T-helper 2 cell treated with Interferon-gamma antibody and Interleukin-4, amounts not matched to agents 5 μg/mL and 100 μg/mL, for 36 hours (primary cell): ENCODE data around the gene RBM38.

Source experiments
- DNase-seq: peaks from one replicate; pipeline ENCODE4 v3.0.0; 2021; ENCODE audit warnings: low spot score
- H3K27ac Mint-ChIP-seq: one replicate; pipeline ENCODE4 v1.8.0; 2021; ENCODE audit warnings: mild to moderate bottlenecking, mixed read lengths
- H3K27me3 Mint-ChIP-seq: one replicate; pipeline ENCODE4 v1.8.0; 2021; ENCODE audit warnings: low read depth, mixed read lengths
- H3K36me3 Mint-ChIP-seq: one replicate; pipeline ENCODE4 v1.8.0; 2021; ENCODE audit warnings: low read depth, mixed read lengths
- H3K4me1 Mint-ChIP-seq: one replicate; pipeline ENCODE4 v1.8.0; 2021; ENCODE audit warnings: low read depth, mixed read lengths
- H3K4me3 Mint-ChIP-seq: one replicate; pipeline ENCODE4 v1.8.0; 2022; ENCODE audit warnings: mild to moderate bottlenecking, moderate library complexity, mixed read lengths
- H3K9me3 Mint-ChIP-seq: one replicate; pipeline ENCODE4 v1.8.0; 2021; ENCODE audit warnings: mixed read lengths

RBM38 gene

GRCh38 chr20:57455386-57455785 lies 64.2 kb downstream of the RBM38 start:
- Mint-ChIP-seq H3K27me3 (peaks cover 6% of the 10 kb centered on the region), H3K36me3 (no peaks in the 10 kb centered on the region), H3K27ac (no peak overlapping the region), H3K4me1 (peaks cover 19% of the 10 kb centered on the region), H3K4me3 (no peak overlapping the region), H3K9me3 (no peaks in the 10 kb centered on the region)
- no peak for DNase-seq

DNA sequence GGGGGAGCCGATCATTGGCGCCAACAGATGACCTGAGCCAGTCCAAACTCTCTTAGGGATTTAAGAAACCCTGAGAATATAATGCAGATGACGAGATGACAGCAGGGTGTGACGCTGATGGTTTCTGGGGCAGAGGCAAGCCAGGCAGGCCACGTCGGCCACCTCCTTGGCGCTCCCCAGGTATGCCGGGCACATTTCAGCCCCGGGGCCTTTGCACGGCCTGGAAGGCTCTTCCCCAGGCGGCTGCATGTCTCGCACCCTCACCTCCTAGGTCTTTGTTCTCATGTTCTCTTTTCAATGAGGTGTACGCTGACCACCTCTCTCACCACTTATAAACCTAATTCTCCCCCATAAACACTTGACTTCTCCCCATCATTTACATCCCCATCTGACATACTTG lies 64.9 kb downstream of the RBM38 start:
- Mint-ChIP-seq H3K4me1 (peaks cover 14% of the 10 kb centered on the region), H3K27ac (no peak overlapping the region), H3K4me3 (no peak overlapping the region)

DNA sequence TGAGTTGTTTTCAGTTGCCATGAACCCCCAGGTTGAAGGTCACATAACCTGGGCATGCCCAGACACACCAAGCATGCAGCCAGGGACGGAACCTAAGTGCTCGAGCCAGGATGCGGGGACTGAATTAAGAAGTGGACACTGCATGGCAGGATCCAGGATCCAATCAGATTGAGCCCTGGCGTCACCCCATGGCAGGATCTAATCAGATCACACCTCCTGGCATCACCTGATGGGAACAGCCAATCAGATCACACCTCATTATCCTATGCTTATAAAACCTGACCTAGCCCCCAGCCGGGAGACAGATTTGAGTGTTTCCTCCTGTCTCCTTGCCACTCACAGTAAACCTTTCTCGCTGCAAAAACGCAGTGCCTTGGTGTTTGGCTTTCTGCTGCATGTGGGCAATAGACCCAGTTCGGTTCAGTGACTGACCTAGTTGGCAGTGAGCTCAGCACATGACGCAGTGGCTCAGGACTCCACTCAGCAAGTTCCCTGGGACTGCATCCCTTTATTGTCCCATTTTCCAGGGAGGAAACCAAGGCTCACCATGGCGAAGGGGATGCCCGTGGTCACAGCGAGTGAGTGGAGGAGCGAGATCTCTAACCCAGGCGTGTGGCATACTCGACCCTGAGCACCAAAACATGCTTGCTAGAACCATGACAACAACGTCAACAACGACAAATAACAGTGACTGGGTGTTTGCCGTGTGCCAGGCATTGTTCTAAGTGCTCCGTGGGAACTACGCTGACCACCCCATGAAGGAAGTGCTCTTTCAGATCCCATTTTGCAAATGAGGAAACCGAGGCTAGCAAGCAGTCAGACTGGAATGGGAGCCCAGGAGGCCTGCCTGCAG lies 66.3 kb downstream of the RBM38 start:
- Mint-ChIP-seq H3K9me3 (no peaks in the 10 kb centered on the region), H3K4me3 (no peak overlapping the region), H3K27ac (no peak overlapping the region), H3K36me3 (no peaks in the 10 kb centered on the region), H3K27me3 (peaks cover 6% of the 10 kb centered on the region), H3K4me1 (peaks cover 3% of the 10 kb centered on the region)
- no peak for DNase-seq

More for the DNA sequence above, 64.9 kb downstream of the RBM38 start:
- H3K9me3 Mint-ChIP-seq: no peaks in the 10 kb centered on the region
- H3K36me3 Mint-ChIP-seq: no peaks in the 10 kb centered on the region
- peaks cover 6% of the 10 kb centered on the region for H3K27me3 Mint-ChIP-seq
- DNase-seq: no peak

DNA sequence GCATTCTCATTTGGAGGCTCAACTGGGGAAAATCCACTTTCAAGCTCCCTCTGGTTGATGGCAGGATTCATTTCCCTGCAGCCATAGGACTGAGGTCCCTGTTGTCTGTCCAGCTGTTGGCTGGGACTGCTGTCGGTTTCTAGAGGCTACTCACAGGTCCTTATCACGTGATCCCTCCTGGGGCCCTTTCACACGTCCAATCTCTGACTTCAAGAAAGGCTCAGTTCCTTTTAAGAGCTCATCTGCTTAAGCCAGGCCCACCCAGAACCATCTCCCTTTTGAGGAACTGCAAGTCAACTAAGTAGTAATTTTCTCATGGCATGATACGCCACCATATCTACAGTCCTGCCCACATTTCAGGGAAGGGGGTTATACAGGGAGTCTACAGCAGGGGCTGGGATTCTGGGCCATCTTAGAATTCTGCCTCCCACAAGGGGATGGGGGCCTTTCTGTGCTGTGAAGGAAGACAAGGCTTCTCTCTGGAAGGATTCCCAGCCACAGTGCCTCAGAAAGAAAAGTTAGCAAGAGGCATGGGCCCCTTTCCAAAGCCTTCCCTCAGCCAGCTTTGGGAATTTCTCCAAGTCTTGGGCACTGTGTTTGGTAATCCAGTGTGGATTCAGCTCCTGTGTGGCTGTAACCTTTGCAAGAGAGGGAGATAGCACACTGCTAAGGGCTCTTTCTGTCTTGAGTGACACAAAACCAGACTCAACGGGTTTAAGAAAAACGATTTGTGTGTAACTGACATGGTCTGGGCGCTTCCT lies 67.4 kb downstream of the RBM38 start:
- Mint-ChIP-seq H3K27me3 (peaks cover 10% of the 10 kb centered on the region), H3K27ac (no peak overlapping the region), H3K9me3 (no peaks in the 10 kb centered on the region), H3K36me3 (no peaks in the 10 kb centered on the region), H3K4me3 (no peak overlapping the region), H3K4me1 (peaks cover 2% of the 10 kb centered on the region)
- no peak for DNase-seq
